PC-3 (cell line): ENCODE data around the gene DIRAS1. TPM values are rescaled to one million over a fixed set of nuclear protein-coding genes. Genes with fewer than 3 reads are reported as not detected.

Experiments used
- ATAC-seq: fragments of 200-7000 bp; cut with Tn5 transposase; 2 replicates; pipeline ENCODE4 v1.9.1; 2020; ENCODE audit warnings: mild to moderate bottlenecking, moderate library complexity
- BruUV-seq: library from RNA; stranded (reverse); fragments of 400-500 nt; replicated peaks from 2 replicates; lab custom pipeline; 2021; lab: Mats Ljungman, UMichigan
- CTCF ChIA-PET: fragments of 300-600 bp; sonication (Branson Sonifier 250); formaldehyde crosslinking; loops from one replicate; lab custom pipeline; 2022; ENCODE audit warnings: antibody characterized with exemption; lab: Charles Lee
- POLR2A ChIA-PET: fragments of 300-600 bp; sonication (Branson Sonifier 250); formaldehyde crosslinking; loops from one replicate; lab custom pipeline; 2022; ENCODE audit warnings: antibody characterized with exemption; ENCODE audit not compliant: unreplicated experiment; lab: Charles Lee
- DNase-seq: peaks from one replicate; pipeline ENCODE4 v3.0.0-alpha.2; 2015
- H2AFZ ChIP-seq: fragments of 300-600 bp; sonication (generic); 2 replicates; pipeline ENCODE4 v1.6.0; 2016; ENCODE audit warnings: antibody characterized with exemption, low read length
- H3F3A ChIP-seq: fragments of 300-600 bp; sonication (generic); one replicate; pipeline ENCODE4 v1.6.0; 2017; ENCODE audit warnings: antibody characterized with exemption, low read length, control low read depth, mild to moderate bottlenecking; ENCODE audit not compliant: unreplicated experiment
- H3K27ac ChIP-seq: fragments of 300-600 bp; sonication (generic); 2 replicates; pipeline ENCODE4 v1.5.1; 2016; ENCODE audit warnings: mild to moderate bottlenecking, low read length
- H3K27me3 ChIP-seq: fragments of 300-600 bp; sonication (generic); 2 replicates; pipeline ENCODE4 v1.6.1; 2016; ENCODE audit warnings: low read length, mixed read lengths
- H3K36me3 ChIP-seq: fragments of 300-600 bp; sonication (generic); 2 replicates; pipeline ENCODE4 v1.6.1; 2016; ENCODE audit warnings: low read depth, mixed run types, low read length, mixed read lengths
- H3K4me1 ChIP-seq: fragments of 300-600 bp; sonication (generic); 2 replicates; pipeline ENCODE4 v1.5.1; 2016; ENCODE audit warnings: low read length; ENCODE audit not compliant: insufficient read depth
- H3K4me2 ChIP-seq: fragments of 300-600 bp; sonication (generic); 2 replicates; pipeline ENCODE4 v1.6.0; 2016; ENCODE audit warnings: low read length
- H3K4me3 ChIP-seq: fragments of 300-600 bp; sonication (generic); 2 replicates; pipeline ENCODE4 v1.5.1; 2016; ENCODE audit warnings: mild to moderate bottlenecking, low read length, mixed read lengths
- H3K79me2 ChIP-seq: fragments of 300-600 bp; sonication (generic); 2 replicates; pipeline ENCODE4 v1.6.1; 2017; ENCODE audit warnings: low read length, mixed read lengths
- H3K9ac ChIP-seq: fragments of 300-600 bp; sonication (generic); 2 replicates; pipeline ENCODE4 v1.6.0; 2016; ENCODE audit warnings: mild to moderate bottlenecking, low read length
- H3K9me2 ChIP-seq: fragments of 300-600 bp; sonication (generic); replicated peaks from 2 replicates; pipeline ENCODE4 v1.6.1; 2016; ENCODE audit warnings: mixed run types, low read length, mixed read lengths
- H3K9me3 ChIP-seq: fragments of 300-600 bp; sonication (generic); 2 replicates; pipeline ENCODE4 v1.6.1; 2016; ENCODE audit warnings: low read length, mixed read lengths
- H4K20me1 ChIP-seq: fragments of 300-600 bp; sonication (generic); 2 replicates; pipeline ENCODE4 v1.6.1; 2016; ENCODE audit warnings: low read length, mixed read lengths
- CTCF ChIP-seq: fragments of 300-600 bp; sonication (generic); conservative IDR thresholded peaks from 2 replicates; pipeline ENCODE4 v1.5.1; 2017; ENCODE audit warnings: antibody characterized with exemption, low read depth, mild to moderate bottlenecking, low read length
- EZH2 ChIP-seq: fragments of 300-600 bp; sonication (generic); IDR thresholded peaks from one replicate; pipeline ENCODE4 v1.6.1; 2017; ENCODE audit warnings: antibody characterized with exemption, mild to moderate bottlenecking, low read length; ENCODE audit not compliant: unreplicated experiment
- EZH2phosphoT487 ChIP-seq: fragments of 300-600 bp; sonication (generic); IDR thresholded peaks from 2 replicates; pipeline ENCODE4 v1.6.1; 2018; ENCODE audit warnings: mild to moderate bottlenecking, antibody characterized with exemption, low read length, borderline replicate concordance
- intact Hi-C: fragments of 100-400 bp; cut with micrococcal nuclease; formaldehyde crosslinking; loops from 2 replicates; pipeline ENCODE4 v1.9.0; 2023
- total RNA-seq: library from RNA; depleted of rRNA; stranded (reverse); fragments of >200 nt; gene quantifications from 2 replicates; pipeline ENCODE4 v1.2.3, GENCODE V29; 2014; rRNA removed

Gene DIRAS1
- total RNA-seq, 1 experiment from 2014 or later = 2.0 TPM

- Histone ChIP-seq H2AFZ (no peak overlapping the region), H3K4me1 (no peaks in the 10 kb centered on the region), H3K9ac (no peak overlapping the region), H3K4me3 (no peak overlapping the region), H3K79me2 (no peaks in the 10 kb centered on the region), H3F3A (no peaks in the 10 kb centered on the region), H3K4me2 (no peak overlapping the region), H3K9me2 (no peaks in the 10 kb centered on the region), H3K27me3 (no peaks in the 10 kb centered on the region), H4K20me1 (no peaks in the 10 kb centered on the region), H3K9me3 (no peaks in the 10 kb centered on the region), H3K27ac (no peak overlapping the region), H3K36me3 (no peaks in the 10 kb centered on the region)
- POLR2A ChIA-PET = no interaction called here
- ATAC-seq = no peak
- no peak for DNase-seq
- intact Hi-C loops = no loop called here
- CTCF ChIA-PET = no interaction called here
- TF ChIP-seq EZH2phosphoT487 (no peak), EZH2 (no peak), CTCF (no peak)
- BruUV-seq = no TSS peak
These were observed 54.7 kb downstream of the DIRAS1 start for GRCh38 chr19:2666344-2666994.

- POLR2A ChIA-PET = no interaction called here
- intact Hi-C loops = no loop called here
These were observed 56.1 kb downstream of the DIRAS1 start for GRCh38 chr19:2665103-2665502.

More at GRCh38 chr19:2665103-2665502, 56.1 kb downstream of the DIRAS1 start:
- Histone ChIP-seq H3K79me2 (no peaks in the 10 kb centered on the region), H3K9me3 (no peaks in the 10 kb centered on the region), H3K9me2 (no peaks in the 10 kb centered on the region), H3K27ac (no peak overlapping the region), H3K36me3 (no peaks in the 10 kb centered on the region), H3F3A (no peaks in the 10 kb centered on the region), H3K4me2 (no peak overlapping the region), H3K9ac (no peak overlapping the region), H4K20me1 (no peaks in the 10 kb centered on the region), H3K4me3 (no peak overlapping the region), H3K27me3 (no peaks in the 10 kb centered on the region), H3K4me1 (no peaks in the 10 kb centered on the region), H2AFZ (no peak overlapping the region)
- CTCF ChIA-PET = no interaction called here
- DNase-seq (no peak), ATAC-seq (no peak)
- BruUV-seq = no TSS peak
- TF ChIP-seq EZH2phosphoT487 = no peak
- TF ChIP-seq CTCF = no peak
- TF ChIP-seq EZH2 = no peak

Other genes starting within 250 kb of the DIRAS1 start
- gene GADD45B, start 245.2 kb downstream of the DIRAS1 start, total RNA-seq = 137 and 154 TPM in 2 replicates
- gene GNG7, start 18.7 kb downstream of the DIRAS1 start, total RNA-seq = 1.1 and 1.2 TPM in 2 replicates
- gene SLC39A3, start 18.6 kb upstream of the DIRAS1 start, total RNA-seq = 87.4 and 92.4 TPM in 2 replicates
- gene SGTA, start 61.9 kb upstream of the DIRAS1 start, total RNA-seq = 78.6 and 89.6 TPM in 2 replicates
- gene THOP1, start 64.1 kb upstream of the DIRAS1 start, total RNA-seq = 221 and 270 TPM in 2 replicates
- gene ZNF554, start 98.5 kb upstream of the DIRAS1 start, total RNA-seq = 1.6 and 2.3 TPM in 2 replicates
- 0.75 and 0.84 TPM in 2 replicates for gene ZNF555, start 120.1 kb upstream of the DIRAS1 start, total RNA-seq
- 0.04 TPM in 1 of 2 replicates, not detected in the other for gene ZNF556, start 146.0 kb upstream of the DIRAS1 start, total RNA-seq
- gene ZNF57, start 179.6 kb upstream of the DIRAS1 start, total RNA-seq = 1.6 and 3.3 TPM in 2 replicates
- gene ZNF77, start 223.6 kb upstream of the DIRAS1 start, total RNA-seq = 2.1 and 5.1 TPM in 2 replicates